ENCODE measurements around the gene TRPV2.
A peak's percentile ranks its signal among the peaks of the same experiment; 100 is the strongest.
"Not testable (repeated sequence)": the region's sequence is repeated elsewhere in the genome, so short reads cannot be mapped to it uniquely, and the experiment has no call there.

Gene TRPV2

GRCh38 chr17:16438557-16439302 lies 23.4 kb downstream of the TRPV2 start:
- no peaks in the 10 kb centered on the region for H3K27me3 Mint-ChIP-seq
- H3K27ac Mint-ChIP-seq = peak overlapping the region; percentile 99
- peaks cover 49% of the 10 kb centered on the region for H3K36me3 Mint-ChIP-seq (ENCODE audit: low read depth)
- H3K9me3 Mint-ChIP-seq = no peaks in the 10 kb centered on the region
- peaks cover 49% of the 10 kb centered on the region for H3K4me1 Mint-ChIP-seq
- DNase-seq (peak; percentile 95), ATAC-seq (peak; percentile 91)
- H3K4me3 Mint-ChIP-seq = peak overlapping the region; percentile 95

- Mint-ChIP-seq H3K27me3 (no peaks in the 10 kb centered on the region), H3K4me3 (peak overlapping the region; percentile 95), H3K9me3 (no peaks in the 10 kb centered on the region), H3K36me3 (ENCODE audit: low read depth) (peaks cover 55% of the 10 kb centered on the region), H3K4me1 (peaks cover 53% of the 10 kb centered on the region), H3K27ac (peak overlapping the region; percentile 99)
- DNase-seq (no peak), ATAC-seq (no peak)
These were observed 24.0 kb downstream of the TRPV2 start for GRCh38 chr17:16439303-16439791.

- DNase-seq (no peak), ATAC-seq (no peak)
- Mint-ChIP-seq H3K27ac (peak overlapping the region; percentile 99), H3K4me3 (peak overlapping the region; percentile 95), H3K36me3 (ENCODE audit: low read depth) (peaks cover 56% of the 10 kb centered on the region), H3K9me3 (no peaks in the 10 kb centered on the region), H3K4me1 (peaks cover 54% of the 10 kb centered on the region), H3K27me3 (no peaks in the 10 kb centered on the region)
These were observed 24.5 kb downstream of the TRPV2 start for GRCh38 chr17:16439811-16440351.

- H3K27me3 Mint-ChIP-seq = not testable (repeated sequence)
These were observed 25.0 kb downstream of the TRPV2 start for GRCh38 chr17:16440354-16440753.

GRCh38 chr17:16440901-16441629 lies 25.7 kb downstream of the TRPV2 start:
- peak overlapping the region; percentile 95 for H3K4me3 Mint-ChIP-seq
- no peaks in the 10 kb centered on the region for H3K27me3 Mint-ChIP-seq
- H3K4me1 Mint-ChIP-seq = peaks cover 59% of the 10 kb centered on the region
- no peak for ATAC-seq
- H3K27ac Mint-ChIP-seq = peak overlapping the region; percentile 99
- no peak for DNase-seq
- peaks cover 62% of the 10 kb centered on the region for H3K36me3 Mint-ChIP-seq (ENCODE audit: low read depth)
- H3K9me3 Mint-ChIP-seq = no peaks in the 10 kb centered on the region

More at GRCh38 chr17:16440354-16440753, 25.0 kb downstream of the TRPV2 start:
- not testable (repeated sequence) for H3K9me3 Mint-ChIP-seq, DNase-seq, ATAC-seq
- Mint-ChIP-seq H3K4me1 (peaks cover 54% of the 10 kb centered on the region), H3K27ac (peak overlapping the region; percentile 99), H3K4me3 (peak overlapping the region; percentile 95), H3K36me3 (ENCODE audit: low read depth) (peaks cover 57% of the 10 kb centered on the region)

- H3K27me3 Mint-ChIP-seq = no peaks in the 10 kb centered on the region
- H3K9me3 Mint-ChIP-seq = no peaks in the 10 kb centered on the region
- H3K36me3 Mint-ChIP-seq (ENCODE audit: low read depth) = peaks cover 66% of the 10 kb centered on the region
- H3K4me1 Mint-ChIP-seq = peaks cover 61% of the 10 kb centered on the region
- H3K27ac Mint-ChIP-seq = peak overlapping the region; percentile 99
- peak overlapping the region; percentile 95 for H3K4me3 Mint-ChIP-seq
- DNase-seq = no peak
- ATAC-seq = no peak
These were observed 26.8 kb downstream of the TRPV2 start for GRCh38 chr17:16442141-16442540.

- Mint-ChIP-seq H3K36me3 (ENCODE audit: low read depth) (peaks cover 69% of the 10 kb centered on the region), H3K9me3 (no peaks in the 10 kb centered on the region), H3K27me3 (no peaks in the 10 kb centered on the region), H3K4me3 (peak overlapping the region; percentile 95), H3K4me1 (peaks cover 62% of the 10 kb centered on the region), H3K27ac (peak overlapping the region; percentile 99)
- DNase-seq = no peak
- no peak for ATAC-seq
These were observed 27.5 kb downstream of the TRPV2 start for GRCh38 chr17:16442594-16443510.

GRCh38 chr17:16443511-16444257 lies 28.3 kb downstream of the TRPV2 start:
- peak overlapping the region; percentile 95 for H3K4me3 Mint-ChIP-seq
- peaks cover 73% of the 10 kb centered on the region for H3K36me3 Mint-ChIP-seq (ENCODE audit: low read depth)

GRCh38 chr17:16444258-16444886 lies 29.0 kb downstream of the TRPV2 start:
- Mint-ChIP-seq H3K36me3 (ENCODE audit: low read depth) (peaks cover 71% of the 10 kb centered on the region), H3K27ac (peak overlapping the region; percentile 82), H3K4me1 (peaks cover 66% of the 10 kb centered on the region), H3K9me3 (no peaks in the 10 kb centered on the region), H3K4me3 (peak overlapping the region; percentile 95), H3K27me3 (no peaks in the 10 kb centered on the region)
- peak; percentile 46 for DNase-seq
- peak; percentile 3 for ATAC-seq

More at GRCh38 chr17:16443511-16444257, 28.3 kb downstream of the TRPV2 start:
- DNase-seq (peak; percentile 44), ATAC-seq (peak; percentile 17)
- Mint-ChIP-seq H3K9me3 (no peaks in the 10 kb centered on the region), H3K27ac (peak overlapping the region; percentile 82), H3K27me3 (no peaks in the 10 kb centered on the region), H3K4me1 (peaks cover 62% of the 10 kb centered on the region)

- H3K9me3 Mint-ChIP-seq = no peaks in the 10 kb centered on the region
- peak overlapping the region; percentile 63 for H3K27ac Mint-ChIP-seq
- ATAC-seq (no peak), DNase-seq (no peak)
- peaks cover 58% of the 10 kb centered on the region for H3K4me1 Mint-ChIP-seq
- H3K36me3 Mint-ChIP-seq (ENCODE audit: low read depth) = peaks cover 62% of the 10 kb centered on the region
- no peaks in the 10 kb centered on the region for H3K27me3 Mint-ChIP-seq
- H3K4me3 Mint-ChIP-seq = peak overlapping the region; percentile 4
These were observed 31.1 kb downstream of the TRPV2 start for GRCh38 chr17:16446338-16446983.

- Mint-ChIP-seq H3K9me3 (no peaks in the 10 kb centered on the region), H3K4me3 (no peak overlapping the region), H3K36me3 (ENCODE audit: low read depth) (peaks cover 50% of the 10 kb centered on the region), H3K27ac (peak overlapping the region; percentile 73), H3K4me1 (peaks cover 45% of the 10 kb centered on the region), H3K27me3 (no peaks in the 10 kb centered on the region)
- ATAC-seq = no peak
- no peak for DNase-seq
These were observed 32.3 kb downstream of the TRPV2 start for GRCh38 chr17:16447676-16448075.

- H3K36me3 Mint-ChIP-seq (ENCODE audit: low read depth) = peaks cover 44% of the 10 kb centered on the region
These were observed 33.1 kb downstream of the TRPV2 start for GRCh38 chr17:16448490-16448889.

More at GRCh38 chr17:16448490-16448889, 33.1 kb downstream of the TRPV2 start:
- Mint-ChIP-seq H3K27ac (peak overlapping the region; percentile 73), H3K27me3 (no peaks in the 10 kb centered on the region), H3K4me3 (no peak overlapping the region), H3K4me1 (peaks cover 40% of the 10 kb centered on the region), H3K9me3 (no peaks in the 10 kb centered on the region)
- no peak for ATAC-seq
- DNase-seq = no peak
